ENCODE measurements around the gene CRMP1.

CRMP1 gene

GRCh38 chr4:5797866-5798265 lies 95.0 kb downstream of the CRMP1 start:
- Histone ChIP-seq H3K4me3 (ENCODE audit: low read length) (no peak overlapping the region), H3K27me3 (ENCODE audit: insufficient read depth, low read length) (no peaks in the 10 kb centered on the region), H3K36me3 (ENCODE audit: insufficient read depth, low read depth, low read length) (peaks cover 10% of the 10 kb centered on the region), H3K9me3 (ENCODE audit: insufficient read depth, low read depth, low read length) (no peaks in the 10 kb centered on the region), H3K27ac (ENCODE audit: low read length) (no peak overlapping the region), H3K4me1 (ENCODE audit: insufficient read depth, low read length) (no peaks in the 10 kb centered on the region), H3K9ac (ENCODE audit: low read depth, low read length) (no peak overlapping the region)

GRCh38 chr4:5796976-5797375 lies 95.9 kb downstream of the CRMP1 start:
- no peak overlapping the region for H3K4me3 ChIP-seq (ENCODE audit: low read length)
- peaks cover 10% of the 10 kb centered on the region for H3K36me3 ChIP-seq (ENCODE audit: insufficient read depth, low read depth, low read length)
- H3K27ac ChIP-seq (ENCODE audit: low read length) = no peak overlapping the region
- H3K27me3 ChIP-seq (ENCODE audit: insufficient read depth, low read length) = no peaks in the 10 kb centered on the region
- H3K4me1 ChIP-seq (ENCODE audit: insufficient read depth, low read length) = no peaks in the 10 kb centered on the region
- H3K9me3 ChIP-seq (ENCODE audit: insufficient read depth, low read depth, low read length) = no peaks in the 10 kb centered on the region
- H3K9ac ChIP-seq (ENCODE audit: low read depth, low read length) = no peak overlapping the region

GRCh38 chr4:5795580-5795979 lies 97.3 kb downstream of the CRMP1 start:
- Histone ChIP-seq H3K9me3 (ENCODE audit: insufficient read depth, low read depth, low read length) (no peaks in the 10 kb centered on the region), H3K4me3 (ENCODE audit: low read length) (no peak overlapping the region), H3K27me3 (ENCODE audit: insufficient read depth, low read length) (no peaks in the 10 kb centered on the region), H3K36me3 (ENCODE audit: insufficient read depth, low read depth, low read length) (peaks cover 10% of the 10 kb centered on the region), H3K4me1 (ENCODE audit: insufficient read depth, low read length) (no peaks in the 10 kb centered on the region), H3K27ac (ENCODE audit: low read length) (no peak overlapping the region), H3K9ac (ENCODE audit: low read depth, low read length) (no peak overlapping the region)

GRCh38 chr4:5793514-5793913 lies 99.4 kb downstream of the CRMP1 start:
- Histone ChIP-seq H3K36me3 (ENCODE audit: insufficient read depth, low read depth, low read length) (peaks cover 7% of the 10 kb centered on the region), H3K27me3 (ENCODE audit: insufficient read depth, low read length) (no peaks in the 10 kb centered on the region), H3K4me3 (ENCODE audit: low read length) (no peak overlapping the region), H3K4me1 (ENCODE audit: insufficient read depth, low read length) (no peaks in the 10 kb centered on the region), H3K27ac (ENCODE audit: low read length) (no peak overlapping the region), H3K9me3 (ENCODE audit: insufficient read depth, low read depth, low read length) (no peaks in the 10 kb centered on the region), H3K9ac (ENCODE audit: low read depth, low read length) (no peak overlapping the region)

GRCh38 chr4:5791654-5792053 lies 101.2 kb downstream of the CRMP1 start:
- no peaks in the 10 kb centered on the region for H3K9me3 ChIP-seq (ENCODE audit: insufficient read depth, low read depth, low read length)
- peaks cover 16% of the 10 kb centered on the region for H3K36me3 ChIP-seq (ENCODE audit: insufficient read depth, low read depth, low read length)
- H3K27me3 ChIP-seq (ENCODE audit: insufficient read depth, low read length) = no peaks in the 10 kb centered on the region
- no peak overlapping the region for H3K9ac ChIP-seq (ENCODE audit: low read depth, low read length)
- H3K4me1 ChIP-seq (ENCODE audit: insufficient read depth, low read length) = no peaks in the 10 kb centered on the region
- H3K4me3 ChIP-seq (ENCODE audit: low read length) = no peak overlapping the region
- no peak overlapping the region for H3K27ac ChIP-seq (ENCODE audit: low read length)

GRCh38 chr4:5790546-5790857 lies 102.4 kb downstream of the CRMP1 start:
- Histone ChIP-seq H3K27me3 (ENCODE audit: insufficient read depth, low read length) (no peaks in the 10 kb centered on the region), H3K4me3 (ENCODE audit: low read length) (no peak overlapping the region), H3K36me3 (ENCODE audit: insufficient read depth, low read depth, low read length) (peaks cover 16% of the 10 kb centered on the region), H3K4me1 (ENCODE audit: insufficient read depth, low read length) (no peaks in the 10 kb centered on the region), H3K9ac (ENCODE audit: low read depth, low read length) (no peak overlapping the region), H3K27ac (ENCODE audit: low read length) (no peak overlapping the region), H3K9me3 (ENCODE audit: insufficient read depth, low read depth, low read length) (no peaks in the 10 kb centered on the region)

GRCh38 chr4:5789141-5789540 lies 103.7 kb downstream of the CRMP1 start:
- peaks cover 16% of the 10 kb centered on the region; the same call in 1 of the 2 replicates for H3K36me3 ChIP-seq (ENCODE audit: insufficient read depth, low read depth, low read length)
- no peaks in the 10 kb centered on the region for H3K9me3 ChIP-seq (ENCODE audit: insufficient read depth, low read depth, low read length)
- no peak overlapping the region for H3K4me3 ChIP-seq (ENCODE audit: low read length)
- H3K27ac ChIP-seq (ENCODE audit: low read length) = no peak overlapping the region
- no peaks in the 10 kb centered on the region for H3K4me1 ChIP-seq (ENCODE audit: insufficient read depth, low read length)
- H3K9ac ChIP-seq (ENCODE audit: low read depth, low read length) = no peak overlapping the region
- no peaks in the 10 kb centered on the region for H3K27me3 ChIP-seq (ENCODE audit: insufficient read depth, low read length)

- H3K4me3 ChIP-seq (ENCODE audit: low read length) = no peak overlapping the region
- H3K9ac ChIP-seq (ENCODE audit: low read depth, low read length) = no peak overlapping the region
- H3K36me3 ChIP-seq (ENCODE audit: insufficient read depth, low read depth, low read length) = peaks cover 16% of the 10 kb centered on the region; the same call in 1 of the 2 replicates
- H3K4me1 ChIP-seq (ENCODE audit: insufficient read depth, low read length) = no peaks in the 10 kb centered on the region
- no peaks in the 10 kb centered on the region for H3K27me3 ChIP-seq (ENCODE audit: insufficient read depth, low read length)
- H3K9me3 ChIP-seq (ENCODE audit: insufficient read depth, low read depth, low read length) = no peaks in the 10 kb centered on the region
- no peak overlapping the region for H3K27ac ChIP-seq (ENCODE audit: low read length)
Measured at GRCh38 chr4:5788144-5788543, 104.7 kb downstream of the CRMP1 start.

GRCh38 chr4:5787311-5787710 lies 105.6 kb downstream of the CRMP1 start:
- H3K9me3 ChIP-seq (ENCODE audit: insufficient read depth, low read depth, low read length) = no peaks in the 10 kb centered on the region
- peaks cover 16% of the 10 kb centered on the region; the same call in 1 of the 2 replicates for H3K36me3 ChIP-seq (ENCODE audit: insufficient read depth, low read depth, low read length)
- H3K27ac ChIP-seq (ENCODE audit: low read length) = no peak overlapping the region
- no peaks in the 10 kb centered on the region for H3K27me3 ChIP-seq (ENCODE audit: insufficient read depth, low read length)
- no peaks in the 10 kb centered on the region for H3K4me1 ChIP-seq (ENCODE audit: insufficient read depth, low read length)
- H3K9ac ChIP-seq (ENCODE audit: low read depth, low read length) = no peak overlapping the region
- no peak overlapping the region for H3K4me3 ChIP-seq (ENCODE audit: low read length)

GRCh38 chr4:5785806-5786680 lies 106.8 kb downstream of the CRMP1 start:
- Histone ChIP-seq H3K4me3 (ENCODE audit: low read length) (no peak overlapping the region), H3K9ac (ENCODE audit: low read depth, low read length) (no peak overlapping the region), H3K27ac (ENCODE audit: low read length) (no peak overlapping the region), H3K27me3 (ENCODE audit: insufficient read depth, low read length) (no peaks in the 10 kb centered on the region), H3K36me3 (ENCODE audit: insufficient read depth, low read depth, low read length) (peaks cover 16% of the 10 kb centered on the region; the same call in 1 of the 2 replicates), H3K4me1 (ENCODE audit: insufficient read depth, low read length) (no peaks in the 10 kb centered on the region), H3K9me3 (ENCODE audit: insufficient read depth, low read depth, low read length) (no peaks in the 10 kb centered on the region)

- Histone ChIP-seq H3K36me3 (ENCODE audit: insufficient read depth, low read depth, low read length) (peaks cover 16% of the 10 kb centered on the region; the same call in 1 of the 2 replicates), H3K27ac (ENCODE audit: low read length) (no peak overlapping the region), H3K4me1 (ENCODE audit: insufficient read depth, low read length) (no peaks in the 10 kb centered on the region), H3K4me3 (ENCODE audit: low read length) (no peak overlapping the region), H3K9ac (ENCODE audit: low read depth, low read length) (no peak overlapping the region), H3K27me3 (ENCODE audit: insufficient read depth, low read length) (no peaks in the 10 kb centered on the region), H3K9me3 (ENCODE audit: insufficient read depth, low read depth, low read length) (no peaks in the 10 kb centered on the region)
Measured at GRCh38 chr4:5784960-5785611, 107.8 kb downstream of the CRMP1 start.

GRCh38 chr4:5784021-5784420 lies 108.9 kb downstream of the CRMP1 start:
- Histone ChIP-seq H3K36me3 (ENCODE audit: insufficient read depth, low read depth, low read length) (peaks cover 16% of the 10 kb centered on the region; the same call in 1 of the 2 replicates), H3K27me3 (ENCODE audit: insufficient read depth, low read length) (no peaks in the 10 kb centered on the region), H3K4me1 (ENCODE audit: insufficient read depth, low read length) (no peaks in the 10 kb centered on the region), H3K4me3 (ENCODE audit: low read length) (no peak overlapping the region), H3K9me3 (ENCODE audit: insufficient read depth, low read depth, low read length) (no peaks in the 10 kb centered on the region), H3K27ac (ENCODE audit: low read length) (no peak overlapping the region), H3K9ac (ENCODE audit: low read depth, low read length) (no peak overlapping the region)

All from iPS-20b (cell line).